GM12878 (cell line): Measurements from ENCODE around the gene CUEDC1.

Experiments used
- BRCA1 ChIP-seq: IDR thresholded peaks from 2 replicates; pipeline ENCODE4 v1.6.1; 2011; ENCODE audit warnings: low read depth, low read length, improper control_type of control experiment
- CREM ChIP-seq: IDR thresholded peaks from 2 replicates; pipeline ENCODE4 v1.6.1; 2014; ENCODE audit warnings: antibody characterized with exemption, low read depth
- EP300 ChIP-seq, 2 experiments: fragments of 150-350 bp in 1 of 2; IDR thresholded peaks; 2 replicates each; pipeline ENCODE4 v1.6.1; 2011 to 2012; ENCODE audit warnings: low read depth in 2 of 2, low read length in 2 of 2, borderline replicate concordance in 1 of 2, improper control_type of control experiment in 1 of 2, inconsistent platforms in 1 of 2; ENCODE audit not compliant: control insufficient read depth in 1 of 2
- EZH2 ChIP-seq: IDR thresholded peaks from 2 replicates; pipeline ENCODE4 v1.6.1; 2012; ENCODE audit warnings: low read depth, mild to moderate bottlenecking, control low read depth, inconsistent platforms, low read length, borderline replicate concordance; ENCODE audit not compliant: control insufficient read depth
- IRF4 ChIP-seq: IDR thresholded peaks from 2 replicates; pipeline ENCODE4 v1.6.1; 2011; ENCODE audit warnings: low read depth, low read length
- MXI1 ChIP-seq: fragments of 150-350 bp; IDR thresholded peaks from 2 replicates; pipeline ENCODE4 v1.6.1; 2011; ENCODE audit warnings: low read depth, mild to moderate bottlenecking, inconsistent platforms, low read length, improper control_type of control experiment
- NRF1 ChIP-seq: conservative IDR thresholded peaks from 2 replicates; pipeline ENCODE4 v1.6.1; 2011; ENCODE audit warnings: mild to moderate bottlenecking, low read depth, low read length, improper control_type of control experiment
- POLR2A ChIP-seq: IDR thresholded peaks from 2 replicates; pipeline ENCODE4 v1.6.1; 2011; ENCODE audit warnings: low read depth, mild to moderate bottlenecking, low read length
- POLR2AphosphoS2 ChIP-seq: IDR thresholded peaks from 2 replicates; pipeline ENCODE4 v1.6.1; 2011; ENCODE audit warnings: low read depth, mild to moderate bottlenecking, low read length, improper control_type of control experiment, moderate library complexity
- RBBP5 ChIP-seq: fragments of 200-600 bp; sonication (generic); conservative IDR thresholded peaks from 2 replicates; pipeline ENCODE4 v1.6.1; 2016
- TCF7 ChIP-seq: IDR thresholded peaks from 2 replicates; pipeline ENCODE4 v1.6.1; 2014; ENCODE audit warnings: antibody characterized with exemption, borderline replicate concordance
- ZNF274 ChIP-seq: IDR thresholded peaks from one replicate; pipeline ENCODE4 v1.8.0; 2011; ENCODE audit not compliant: insufficient read length, insufficient read depth
- TF ChIP-seq, protein P1 (sequence below), 3 experiments: IDR thresholded peaks in 2 of 3; conservative IDR thresholded peaks in 1 of 3; 2 replicates each; pipeline ENCODE4 v1.5.1; 2011; ENCODE audit warnings: low read depth in 3 of 3, low read length in 3 of 3, mild to moderate bottlenecking in 3 of 3, control low read depth in 2 of 3, moderate library complexity in 2 of 3, inconsistent platforms in 1 of 3, mixed read lengths in 1 of 3; ENCODE audit not compliant: control insufficient read depth in 2 of 3, insufficient read depth in 1 of 3; ENCODE audit errors: extremely low read depth in 1 of 3

DNA sequence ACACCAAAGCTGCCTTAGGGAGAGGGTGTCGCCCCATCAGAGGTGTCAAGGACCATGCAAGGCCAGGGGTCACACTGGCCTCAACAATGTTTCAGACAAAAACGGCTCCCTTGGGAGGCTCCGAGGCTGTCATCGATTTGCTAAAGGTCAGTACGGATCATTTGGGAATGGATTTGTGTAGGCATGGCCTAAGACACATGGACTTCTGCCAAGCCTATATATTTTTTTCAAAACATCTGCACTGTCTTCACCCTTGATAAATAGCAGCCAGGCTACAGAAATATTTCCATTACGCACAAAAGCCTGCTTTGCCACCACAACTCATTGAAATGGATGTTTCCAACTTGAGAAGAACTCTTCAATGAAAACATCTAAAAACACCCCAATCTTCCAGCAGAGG lies 10.3 kb downstream of the CUEDC1 start:
- TF ChIP-seq CREM (no peak), MXI1 (no peak), BRCA1 (no peak), ZNF274 (no peak), IRF4 (no peak), RBBP5 (no peak), POLR2AphosphoS2 (no peak), TCF7 (no peak), EZH2 (no peak), NRF1 (no peak), POLR2A (no peak), EP300 (IDR thresholded peaks at IDR 0.05; ENCODE audit: borderline replicate concordance in 1 of 2, control insufficient read depth in 1 of 2, low read depth in 2 of 2, low read length in 2 of 2) (no peak)
- TF ChIP-seq, protein P1, sequence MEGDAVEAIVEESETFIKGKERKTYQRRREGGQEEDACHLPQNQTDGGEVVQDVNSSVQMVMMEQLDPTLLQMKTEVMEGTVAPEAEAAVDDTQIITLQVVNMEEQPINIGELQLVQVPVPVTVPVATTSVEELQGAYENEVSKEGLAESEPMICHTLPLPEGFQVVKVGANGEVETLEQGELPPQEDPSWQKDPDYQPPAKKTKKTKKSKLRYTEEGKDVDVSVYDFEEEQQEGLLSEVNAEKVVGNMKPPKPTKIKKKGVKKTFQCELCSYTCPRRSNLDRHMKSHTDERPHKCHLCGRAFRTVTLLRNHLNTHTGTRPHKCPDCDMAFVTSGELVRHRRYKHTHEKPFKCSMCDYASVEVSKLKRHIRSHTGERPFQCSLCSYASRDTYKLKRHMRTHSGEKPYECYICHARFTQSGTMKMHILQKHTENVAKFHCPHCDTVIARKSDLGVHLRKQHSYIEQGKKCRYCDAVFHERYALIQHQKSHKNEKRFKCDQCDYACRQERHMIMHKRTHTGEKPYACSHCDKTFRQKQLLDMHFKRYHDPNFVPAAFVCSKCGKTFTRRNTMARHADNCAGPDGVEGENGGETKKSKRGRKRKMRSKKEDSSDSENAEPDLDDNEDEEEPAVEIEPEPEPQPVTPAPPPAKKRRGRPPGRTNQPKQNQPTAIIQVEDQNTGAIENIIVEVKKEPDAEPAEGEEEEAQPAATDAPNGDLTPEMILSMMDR (IDR thresholded peaks at IDR 0.05 in 2 of 3, conservative IDR thresholded peaks at IDR 0.05 in 1 of 3; ENCODE audit: control insufficient read depth in 2 of 3, extremely low read depth in 1 of 3, insufficient read depth in 1 of 3, low read depth in 3 of 3, low read length in 3 of 3) = no peak
